Endothelial cell of umbilical vein (primary cell): ENCODE data around the gene DKKL1. TPM values are rescaled to one million over a fixed set of nuclear protein-coding genes. Genes with fewer than 3 reads are reported as not detected.

Source experiments
- BruUV-seq: library from RNA; stranded (reverse); fragments of 400-500 nt; replicated peaks from 2 replicates; lab custom pipeline; 2021; lab: Mats Ljungman, UMichigan
- CTCF ChIA-PET: fragments of 300-600, 350-600 bp; sonication (Branson Sonifier 250); formaldehyde crosslinking; loops from one replicate; lab custom pipeline; 2021; ENCODE audit warnings: antibody characterized with exemption, inconsistent platforms; lab: Charles Lee
- POLR2A ChIA-PET: fragments of 300-600, 350-600 bp; sonication (Branson Sonifier 250); formaldehyde crosslinking; loops from one replicate; lab custom pipeline; 2021; ENCODE audit warnings: antibody characterized with exemption, inconsistent platforms; lab: Charles Lee
- DNase-seq: peaks from one replicate; pipeline ENCODE4 v3.0.0-alpha.2; 2011; ENCODE audit warnings: low read depth, low spot score
- FAIRE-seq: peaks from 2 replicates; lab custom pipeline; 2011; peaks lifted over from hg19 to GRCh38; lab: Jason Lieb, UNC
- H2AFZ ChIP-seq: 2 replicates; pipeline ENCODE4 v1.6.0; 2012; ENCODE audit warnings: low read depth, low read length, control low read depth, inconsistent platforms
- H3K27ac ChIP-seq: 2 replicates; pipeline ENCODE4 v1.5.1; 2011; ENCODE audit warnings: low read depth, mild to moderate bottlenecking, control low read depth, low read length, moderate library complexity; ENCODE audit not compliant: insufficient read depth
- H3K27me3 ChIP-seq, 2 experiments: 2 replicates each; pipeline versions ENCODE4 v1.6.0 to v1.6.1; 2011; ENCODE audit warnings: low read length in 2 of 2, mixed read lengths in 1 of 2; ENCODE audit not compliant: control insufficient read depth in 2 of 2, insufficient read depth in 2 of 2
- H3K36me3 ChIP-seq, 2 experiments: 2 replicates in 1 of 2; 3 replicates in 1 of 2; pipeline ENCODE4 v1.5.1; 2011; ENCODE audit warnings: low read length in 2 of 2, mild to moderate bottlenecking in 1 of 2, moderate library complexity in 1 of 2; ENCODE audit not compliant: control insufficient read depth in 2 of 2, insufficient read depth in 2 of 2; ENCODE audit errors: extremely low read depth in 1 of 2
- H3K4me1 ChIP-seq: 3 replicates; pipeline ENCODE4 v1.5.1; 2011; ENCODE audit warnings: mild to moderate bottlenecking, low read length; ENCODE audit not compliant: control insufficient read depth, insufficient read depth; ENCODE audit errors: extremely low read depth
- H3K4me2 ChIP-seq: 2 replicates; pipeline ENCODE4 v1.6.1; 2011; ENCODE audit warnings: low read length, control low read depth, mixed read lengths; ENCODE audit not compliant: insufficient read depth
- H3K4me3 ChIP-seq, 3 experiments: fragments of 200-600 bp in 1 of 3; sonication (generic), shearing (Covaris generic) in 1 of 3; replicated peaks in 1 of 3; 2 replicates each; pipeline ENCODE4 v1.5.1; 2011 to 2016; ENCODE audit warnings: control low read depth in 3 of 3, low read length in 3 of 3, mild to moderate bottlenecking in 2 of 3, inconsistent platforms in 1 of 3, low read depth in 1 of 3, moderate library complexity in 1 of 3; ENCODE audit not compliant: insufficient read depth in 1 of 3
- H3K79me2 ChIP-seq: 2 replicates; pipeline ENCODE4 v1.6.0; 2012; ENCODE audit warnings: low read length, inconsistent platforms; ENCODE audit not compliant: control insufficient read depth, insufficient read depth
- H3K9ac ChIP-seq: replicated peaks from 2 replicates; pipeline ENCODE3; 2011; ENCODE audit warnings: low read length, control low read depth; ENCODE audit not compliant: insufficient read depth; ENCODE audit errors: extremely low read depth
- H3K9me1 ChIP-seq: replicated peaks from 3 replicates; pipeline ENCODE4 v1.6.0; 2011; ENCODE audit warnings: mild to moderate bottlenecking, low read length; ENCODE audit not compliant: control insufficient read depth, insufficient read depth; ENCODE audit errors: extremely low read depth
- H3K9me3 ChIP-seq: replicated peaks from 2 replicates; pipeline ENCODE4 v1.5.1; 2012; ENCODE audit warnings: low read length, inconsistent platforms; ENCODE audit not compliant: control insufficient read depth, insufficient read depth
- H4K20me1 ChIP-seq: replicated peaks from 2 replicates; pipeline ENCODE3; 2011; ENCODE audit warnings: mild to moderate bottlenecking, low read length; ENCODE audit not compliant: control insufficient read depth, insufficient read depth; ENCODE audit errors: extremely low read depth
- CTCF ChIP-seq, 2 donors: IDR thresholded peaks; 1 replicate in 1 of 2; 2 replicates in 1 of 2; pipeline ENCODE4 v1.5.1; 2011; ENCODE audit warnings: low read length in 2 of 2, mild to moderate bottlenecking in 2 of 2, moderate library complexity in 2 of 2, control low read depth in 1 of 2, inconsistent platforms in 1 of 2, low read depth in 1 of 2; ENCODE audit not compliant: insufficient read depth in 1 of 2; ENCODE audit errors: extremely low read depth in 1 of 2
- EZH2 ChIP-seq: IDR thresholded peaks from 2 replicates; pipeline ENCODE4 v1.6.1; 2012; ENCODE audit warnings: borderline replicate concordance, low read depth, mild to moderate bottlenecking, moderate library complexity, low read length, inconsistent platforms; ENCODE audit not compliant: severe bottlenecking
- FOS ChIP-seq: IDR thresholded peaks from 2 replicates; pipeline ENCODE4 v1.6.1; 2011; ENCODE audit warnings: mild to moderate bottlenecking, low read length, moderate library complexity, borderline replicate concordance; ENCODE audit not compliant: insufficient read depth
- GATA2 ChIP-seq: IDR thresholded peaks from 2 replicates; pipeline ENCODE4 v1.7.0; 2011; ENCODE audit warnings: low read depth, mild to moderate bottlenecking, moderate library complexity, mixed read lengths, low read length; ENCODE audit not compliant: insufficient read length, insufficient read depth
- JUN ChIP-seq: IDR thresholded peaks from 2 replicates; pipeline ENCODE4 v1.6.1; 2011; ENCODE audit warnings: borderline replicate concordance, low read depth; ENCODE audit not compliant: insufficient read length, insufficient read depth
- MAX ChIP-seq: IDR thresholded peaks from 2 replicates; pipeline ENCODE4 v1.6.1; 2011; ENCODE audit not compliant: insufficient read depth, insufficient read length
- MYC ChIP-seq: IDR thresholded peaks from one replicate; pipeline ENCODE4 v1.6.1; 2011; ENCODE audit warnings: mild to moderate bottlenecking, low read depth, low read length
- POLR2A ChIP-seq: IDR thresholded peaks from 2 replicates; pipeline ENCODE4 v1.6.1; 2012; ENCODE audit warnings: low read depth, mild to moderate bottlenecking, control low read depth, low read length
- POLR2AphosphoS5 ChIP-seq: IDR thresholded peaks from 2 replicates; pipeline ENCODE4 v1.6.1; 2012; ENCODE audit warnings: low read depth, mild to moderate bottlenecking, control low read depth, low read length, moderate library complexity; ENCODE audit not compliant: insufficient read depth
- dilution Hi-C: fragments of 300-500 bp; cut with MboI; formaldehyde crosslinking; loops from one replicate; pipeline ENCODE4 v1.15.0; 2019; ENCODE audit warnings: low sequenced_read_pairs; ENCODE audit not compliant: extremely low pct_ligation_motif_present
- intact Hi-C: fragments of 100-400 bp; cut with micrococcal nuclease; formaldehyde crosslinking; loops from one replicate; pipeline ENCODE4 v1.10.0; 2022
- polyA plus RNA-seq, 4 experiments: library from polyadenylated mRNA; depleted of rRNA in 3 of 4; stranded (reverse) in 3 of 4; unstranded in 1 of 4; fragments of >200 nt; gene quantifications; 2 replicates each; pipeline versions ENCODE4 v1.2.1 to v1.2.3, GENCODE V29; 2011 to 2012; ENCODE audit warnings: missing spikeins in 1 of 4
- total RNA-seq: library from RNA; stranded (reverse); gene quantifications from 2 replicates; pipeline ENCODE4 v1.2.3, GENCODE V29; 2021

Gene DKKL1
- total and polyA plus RNA-seq, 2 donors (not counting 3 experiments of a cell fraction or from before 2014, with no cell fraction given) = 0.21 TPM; not detected in 1

- POLR2A ChIA-PET = no interaction called here
- H2AFZ ChIP-seq = no peak overlapping the region
Measured at GRCh38 chr19:49390929-49391359, 27.3 kb downstream of the DKKL1 start.

More at GRCh38 chr19:49390929-49391359, 27.3 kb downstream of the DKKL1 start:
- FAIRE-seq (no peak), DNase-seq (no peak)
- CTCF ChIA-PET = interaction anchor here (0.6 to 1.9 kb wide), 9 partner anchors 12 to 156 kb away, joined by 3 to 11 read pairs (median 3); partner anchors contain the start of gene SLC17A7
- no peaks in the 10 kb centered on the region for H3K9me1 ChIP-seq
- H3K4me3 ChIP-seq = no peak overlapping the region
- H3K79me2 ChIP-seq = no peaks in the 10 kb centered on the region
- H4K20me1 ChIP-seq = no peaks in the 10 kb centered on the region
- no peaks in the 10 kb centered on the region for H3K4me1 ChIP-seq
- no TSS peak for BruUV-seq
- dilution Hi-C loops (no loop called here), intact Hi-C loops (no loop called here)
- H3K27ac ChIP-seq = no peak overlapping the region
- TF ChIP-seq POLR2AphosphoS5 = no peak
- TF ChIP-seq EZH2 = no peak
- no peak for TF ChIP-seq GATA2
- TF ChIP-seq MYC = no peak
- no peak for TF ChIP-seq MAX
- no peak for TF ChIP-seq POLR2A
- no peak for TF ChIP-seq JUN
- TF ChIP-seq CTCF (IDR thresholded peaks at IDR 0.05; ENCODE audit: extremely low read depth in 1 of 2, insufficient read depth in 1 of 2, low read depth in 1 of 2, low read length in 2 of 2) = no peak
- TF ChIP-seq FOS = no peak
- no peak overlapping the region for H3K9ac ChIP-seq
- H3K9me3 ChIP-seq = no peaks in the 10 kb centered on the region
- H3K36me3 ChIP-seq = no peaks in the 10 kb centered on the region
- no peak overlapping the region for H3K4me2 ChIP-seq
- H3K27me3 ChIP-seq = peaks cover 0 to 2% of the 10 kb centered on the region in 2 experiments
